Tibial artery (tissue), 4 donors: ENCODE data around the gene PADI1.

Source experiments
- DNase-seq, 2 donors: peaks; one replicate each; pipeline ENCODE4 v3.0.0-alpha.2; 2019
- H3K27ac ChIP-seq, 2 donors: fragments of 200-600 bp; sonication (generic) in 1 of 2; 1 replicate in 1 of 2; 2 replicates in 1 of 2; pipeline ENCODE4 v1.5.1; 2018 to 2019; ENCODE audit warnings: mild to moderate bottlenecking in 1 of 2
- H3K27me3 ChIP-seq, 2 donors: fragments of 200-600 bp; sonication (generic) in 1 of 2; one replicate each; pipeline versions ENCODE4 v1.5.1 to v1.6.0; 2016 to 2019
- H3K36me3 ChIP-seq, 3 donors: fragments of 200-600 bp; sonication (generic) in 2 of 3; one replicate each; pipeline ENCODE4 v1.5.1; 2016 to 2019; ENCODE audit warnings: mild to moderate bottlenecking in 2 of 3
- H3K4me1 ChIP-seq, 4 donors: fragments of 200-600 bp; sonication (generic) in 2 of 4; 1 replicate in 3 of 4; 2 replicates in 1 of 4; pipeline ENCODE4 v1.5.1; 2016 to 2019
- H3K4me3 ChIP-seq, 2 donors: fragments of 200-600 bp; sonication (generic) in 1 of 2; 1 replicate in 1 of 2; 2 replicates in 1 of 2; pipeline ENCODE4 v1.5.1; 2018 to 2019; ENCODE audit warnings: mild to moderate bottlenecking in 2 of 2
- H3K9me3 ChIP-seq, 3 donors: fragments of 200-600 bp; sonication (generic) in 1 of 3; one replicate each; pipeline ENCODE4 v1.5.1; 2016 to 2019
- intact Hi-C: fragments of 100-400 bp; cut with DNase I; formaldehyde crosslinking; loops from one replicate; pipeline ENCODE4 v1.15.0; 2023; ENCODE audit warnings: low total_unique reads
- TF ChIP-seq, protein P1 (sequence below), 2 experiments: fragments of 200-600 bp in 1 of 2; fragments of 450-650 bp in 1 of 2; IDR thresholded peaks; one replicate each; pipeline ENCODE4 v1.5.1; 2017 to 2019; ENCODE audit warnings: antibody characterized with exemption in 2 of 2, mild to moderate bottlenecking in 1 of 2, moderate library complexity in 1 of 2

The PADI1 gene

DNA sequence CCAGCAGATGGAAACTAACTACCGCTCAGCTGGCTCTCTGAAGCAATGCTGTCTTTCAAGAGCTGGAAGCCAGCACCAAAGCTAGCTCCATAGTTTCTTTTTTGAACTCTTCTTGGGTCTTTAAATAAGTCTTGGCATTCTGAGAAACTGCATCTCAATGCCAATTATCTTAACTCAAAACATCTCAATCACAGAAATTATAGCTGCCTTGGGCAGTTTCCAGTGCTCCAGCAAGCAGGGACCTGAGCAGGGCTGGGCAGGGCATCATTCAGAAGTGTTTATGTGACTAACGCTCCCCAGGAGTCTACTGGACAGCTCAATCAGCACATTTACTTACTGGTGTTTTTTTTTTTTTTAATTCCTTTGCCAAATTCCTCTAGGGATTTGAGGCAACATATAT, 84.8 kb downstream of the PADI1 start:
- Histone ChIP-seq H3K27me3 (peaks cover 0 to 46% of the 10 kb centered on the region in 2 donors), H3K36me3 (no peaks in the 10 kb centered on the region), H3K4me3 (no peak overlapping the region), H3K27ac (no peak overlapping the region), H3K4me1 (no peaks in the 10 kb centered on the region), H3K9me3 (no peaks in the 10 kb centered on the region)
- TF ChIP-seq, protein P1, sequence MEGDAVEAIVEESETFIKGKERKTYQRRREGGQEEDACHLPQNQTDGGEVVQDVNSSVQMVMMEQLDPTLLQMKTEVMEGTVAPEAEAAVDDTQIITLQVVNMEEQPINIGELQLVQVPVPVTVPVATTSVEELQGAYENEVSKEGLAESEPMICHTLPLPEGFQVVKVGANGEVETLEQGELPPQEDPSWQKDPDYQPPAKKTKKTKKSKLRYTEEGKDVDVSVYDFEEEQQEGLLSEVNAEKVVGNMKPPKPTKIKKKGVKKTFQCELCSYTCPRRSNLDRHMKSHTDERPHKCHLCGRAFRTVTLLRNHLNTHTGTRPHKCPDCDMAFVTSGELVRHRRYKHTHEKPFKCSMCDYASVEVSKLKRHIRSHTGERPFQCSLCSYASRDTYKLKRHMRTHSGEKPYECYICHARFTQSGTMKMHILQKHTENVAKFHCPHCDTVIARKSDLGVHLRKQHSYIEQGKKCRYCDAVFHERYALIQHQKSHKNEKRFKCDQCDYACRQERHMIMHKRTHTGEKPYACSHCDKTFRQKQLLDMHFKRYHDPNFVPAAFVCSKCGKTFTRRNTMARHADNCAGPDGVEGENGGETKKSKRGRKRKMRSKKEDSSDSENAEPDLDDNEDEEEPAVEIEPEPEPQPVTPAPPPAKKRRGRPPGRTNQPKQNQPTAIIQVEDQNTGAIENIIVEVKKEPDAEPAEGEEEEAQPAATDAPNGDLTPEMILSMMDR (IDR thresholded peaks at IDR 0.05): no peak
- intact Hi-C loops: no loop called here
- DNase-seq: no peak

DNA sequence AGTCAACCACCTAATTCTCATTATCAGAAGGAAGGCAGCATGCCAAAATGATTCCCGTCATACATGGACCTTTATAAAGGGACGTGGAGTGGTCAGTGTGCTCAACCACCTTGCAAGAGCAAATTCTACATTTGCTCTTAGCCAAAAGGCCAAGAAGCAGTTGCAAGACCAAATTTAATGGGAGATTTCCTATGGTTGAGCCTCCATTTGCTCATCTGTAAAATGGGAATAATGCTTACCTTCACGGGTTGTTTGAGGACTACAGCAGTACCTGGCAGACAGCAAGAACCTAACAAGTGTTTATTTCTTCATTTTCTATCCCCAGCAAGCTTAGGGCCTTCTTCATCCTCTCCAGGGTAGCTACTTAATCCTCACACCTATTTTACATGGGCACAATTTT, 85.6 kb downstream of the PADI1 start:
- no peaks in the 10 kb centered on the region for H3K36me3 ChIP-seq
- TF ChIP-seq, protein P1 (IDR thresholded peaks at IDR 0.05): no peak
- intact Hi-C loops: no loop called here
- H3K4me3 ChIP-seq: no peak overlapping the region
- H3K27ac ChIP-seq: no peak overlapping the region
- H3K4me1 ChIP-seq: no peaks in the 10 kb centered on the region
- no peaks in the 10 kb centered on the region for H3K9me3 ChIP-seq
- DNase-seq: no peak
- peaks cover 0 to 43% of the 10 kb centered on the region in 2 donors for H3K27me3 ChIP-seq

DNA sequence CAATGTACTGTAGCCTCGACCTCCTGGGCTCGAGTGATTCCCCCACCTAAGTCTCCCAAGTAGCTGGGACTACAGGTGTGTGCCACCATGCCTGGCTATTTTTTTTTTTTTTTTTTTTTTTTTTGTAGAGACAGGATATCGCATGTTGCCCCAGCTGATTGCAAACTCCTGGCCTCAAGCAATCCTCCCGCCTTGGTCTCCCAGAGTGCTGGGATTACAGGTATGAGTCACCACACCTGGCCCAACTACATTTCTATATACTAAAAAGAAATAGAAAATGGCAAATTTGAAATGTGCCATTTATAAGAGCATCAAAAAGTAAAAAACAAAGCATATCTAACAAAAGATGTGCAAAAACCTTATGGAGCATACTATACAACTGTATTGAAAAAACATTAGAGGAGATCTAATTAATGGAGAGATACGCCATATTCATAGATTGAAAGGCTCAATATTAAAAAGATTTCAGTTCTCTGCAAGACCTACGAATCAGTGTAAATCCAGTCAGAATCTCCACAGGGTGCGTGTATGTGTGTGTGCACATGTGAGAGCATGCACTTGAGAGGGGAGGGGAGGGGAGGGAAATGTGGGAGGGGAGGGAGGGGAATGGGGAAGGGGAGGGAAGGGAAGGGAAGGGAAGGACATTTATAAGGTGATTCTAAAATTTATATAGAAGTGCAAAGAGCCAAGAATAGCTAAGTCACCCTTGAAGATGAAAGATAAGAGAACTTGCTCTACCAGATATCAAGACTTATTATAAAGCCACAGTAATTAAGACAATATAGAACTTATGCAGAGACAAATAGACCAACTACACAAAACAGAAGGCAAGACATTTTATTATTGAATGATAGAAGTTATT, 87.6 kb downstream of the PADI1 start:
- H3K27me3 ChIP-seq: peaks cover 0 to 34% of the 10 kb centered on the region in 2 donors
- H3K4me1 ChIP-seq: no peaks in the 10 kb centered on the region
- intact Hi-C loops: no loop called here
- H3K9me3 ChIP-seq: no peaks in the 10 kb centered on the region
- TF ChIP-seq, protein P1 (IDR thresholded peaks at IDR 0.05): no peak
- no peaks in the 10 kb centered on the region for H3K36me3 ChIP-seq
- H3K4me3 ChIP-seq: no peak overlapping the region
- no peak for DNase-seq
- no peak overlapping the region for H3K27ac ChIP-seq

DNA sequence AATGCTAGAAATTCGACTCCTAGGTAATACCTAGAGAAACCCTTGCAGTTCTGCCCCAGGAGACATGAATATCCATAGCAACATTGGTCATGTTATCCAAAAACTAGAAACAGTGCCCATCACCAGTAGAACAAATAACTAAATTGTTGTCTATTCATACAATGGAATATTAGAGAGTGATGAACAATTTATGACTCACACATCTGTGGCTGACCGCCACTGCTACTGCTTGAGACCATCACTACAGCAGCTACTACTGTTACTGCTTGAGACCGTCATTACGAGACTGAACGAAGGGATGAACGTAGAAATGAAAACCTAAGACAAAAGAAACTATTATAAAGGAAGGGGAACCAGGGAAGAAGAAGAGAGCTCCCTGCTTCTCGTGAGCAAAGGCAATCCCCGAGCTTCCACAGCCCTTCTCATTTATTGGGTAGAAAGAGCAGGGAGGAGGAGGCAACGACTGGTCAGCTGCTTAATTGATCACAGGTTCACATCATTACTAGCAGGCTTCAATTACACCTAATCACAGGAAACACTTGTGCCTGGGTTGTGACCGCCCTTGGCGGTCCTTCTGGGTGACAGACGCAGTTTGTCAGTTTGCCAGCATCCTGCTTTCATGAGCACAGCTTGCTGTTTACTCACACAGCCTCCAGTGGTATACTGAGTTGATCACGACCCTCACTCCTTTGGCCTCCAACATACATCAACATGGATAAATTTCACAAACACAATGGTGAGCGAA, 88.9 kb downstream of the PADI1 start:
- peaks cover 0 to 29% of the 10 kb centered on the region in 2 donors for H3K27me3 ChIP-seq
- H3K4me3 ChIP-seq: no peak overlapping the region
- H3K27ac ChIP-seq: no peak overlapping the region
- H3K36me3 ChIP-seq: no peaks in the 10 kb centered on the region
- TF ChIP-seq, protein P1 (IDR thresholded peaks at IDR 0.05): no peak
- intact Hi-C loops: no loop called here
- no peak for DNase-seq
- H3K9me3 ChIP-seq: no peaks in the 10 kb centered on the region
- H3K4me1 ChIP-seq: no peaks in the 10 kb centered on the region

DNA sequence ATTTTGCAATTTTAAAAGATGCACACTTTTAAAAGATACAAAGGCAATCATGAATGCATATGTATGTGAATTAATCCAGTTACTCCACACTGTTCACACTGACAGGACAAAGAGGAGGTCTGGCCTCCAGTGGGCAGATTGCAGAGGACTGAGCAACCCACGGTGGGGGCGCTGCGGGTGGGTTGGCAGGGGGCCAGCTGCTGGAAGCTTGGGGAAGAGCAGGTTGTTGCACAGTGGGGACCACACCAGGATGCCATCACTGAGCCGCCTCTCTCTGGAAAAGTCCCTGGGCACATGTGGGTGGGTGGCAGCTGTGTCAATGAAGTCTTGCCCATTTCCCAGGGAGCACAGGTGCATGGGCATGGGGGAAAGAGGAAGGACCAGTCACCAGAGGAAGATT, 90.4 kb downstream of the PADI1 start:
- DNase-seq: no peak

More for the DNA sequence above, 90.4 kb downstream of the PADI1 start:
- Histone ChIP-seq H3K9me3 (no peaks in the 10 kb centered on the region), H3K36me3 (no peaks in the 10 kb centered on the region), H3K4me1 (no peaks in the 10 kb centered on the region), H3K27ac (no peak overlapping the region), H3K4me3 (no peak overlapping the region), H3K27me3 (peaks cover 0 to 24% of the 10 kb centered on the region in 2 donors)
- intact Hi-C loops: no loop called here
- TF ChIP-seq, protein P1 (IDR thresholded peaks at IDR 0.05): no peak
